Glomerular visceral epithelial cell (primary cell): ENCODE results near the gene FASTKD1.
"Not testable (repeated sequence)": the region's sequence is repeated elsewhere in the genome, so short reads cannot be mapped to it uniquely, and the experiment has no call there.

ENCODE experiments used
- DNase-seq: peaks from one replicate; pipeline ENCODE4 v3.0.0-alpha.2; 2016; ENCODE audit errors: extremely low spot score

The FASTKD1 gene

DNA sequence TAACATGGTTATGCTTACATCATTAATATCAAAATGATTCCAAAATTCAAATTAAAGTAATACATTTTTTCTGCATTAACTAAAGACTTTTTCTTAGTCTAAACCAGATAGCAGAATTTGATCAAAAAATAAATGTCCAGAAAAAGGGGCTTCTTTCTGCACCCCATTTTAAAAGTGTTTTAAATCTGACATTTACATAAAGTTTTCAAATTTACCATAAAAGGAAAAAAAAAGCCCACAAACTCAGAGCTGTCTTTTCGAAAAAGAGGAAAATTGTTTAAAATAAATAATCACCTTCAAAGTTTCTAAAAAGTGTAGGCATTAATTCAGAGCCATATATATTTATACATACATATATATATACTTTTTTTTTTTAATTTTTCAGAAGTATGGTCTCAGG lies 1.5 kb downstream of the FASTKD1 start:
- no peak for DNase-seq

DNA sequence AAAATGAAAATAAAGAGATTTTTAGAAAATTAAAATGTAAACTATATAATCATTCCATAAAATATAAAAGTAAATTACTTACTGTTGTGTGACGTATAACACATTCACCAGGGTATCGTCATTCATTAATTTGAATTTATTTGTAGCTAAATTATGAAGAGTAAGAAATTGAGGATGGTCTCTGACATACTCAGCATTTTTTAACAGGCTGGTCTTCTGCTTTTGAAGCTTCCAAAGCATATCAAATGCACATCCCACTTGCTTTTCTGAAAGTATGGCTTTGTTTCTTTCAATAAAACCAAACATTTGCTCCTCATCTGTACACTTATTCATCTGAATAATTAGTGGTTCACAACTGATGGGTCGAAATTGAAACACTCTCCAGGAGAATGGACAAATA lies 2.1 kb downstream of the FASTKD1 start:
- no peak for DNase-seq

DNA sequence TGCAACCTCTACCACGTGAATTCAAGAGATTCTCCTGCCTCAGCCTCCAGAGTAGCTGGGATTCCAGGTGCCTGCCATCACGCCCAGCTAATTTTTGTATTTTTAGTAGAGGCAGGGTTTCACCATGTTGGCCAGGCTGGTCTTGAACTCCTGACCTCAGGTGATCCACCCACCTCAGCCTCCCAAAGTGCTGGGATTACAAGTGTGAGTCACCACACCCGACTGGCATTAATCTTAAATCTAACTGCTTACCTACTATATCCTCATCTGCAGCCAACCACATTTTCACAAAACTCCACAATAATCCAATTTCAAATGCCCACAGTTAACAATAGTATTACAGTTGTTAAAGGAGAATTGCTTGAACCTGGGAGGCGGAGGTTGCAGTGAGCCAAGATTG lies 2.9 kb downstream of the FASTKD1 start:
- DNase-seq: not testable (repeated sequence)

DNA sequence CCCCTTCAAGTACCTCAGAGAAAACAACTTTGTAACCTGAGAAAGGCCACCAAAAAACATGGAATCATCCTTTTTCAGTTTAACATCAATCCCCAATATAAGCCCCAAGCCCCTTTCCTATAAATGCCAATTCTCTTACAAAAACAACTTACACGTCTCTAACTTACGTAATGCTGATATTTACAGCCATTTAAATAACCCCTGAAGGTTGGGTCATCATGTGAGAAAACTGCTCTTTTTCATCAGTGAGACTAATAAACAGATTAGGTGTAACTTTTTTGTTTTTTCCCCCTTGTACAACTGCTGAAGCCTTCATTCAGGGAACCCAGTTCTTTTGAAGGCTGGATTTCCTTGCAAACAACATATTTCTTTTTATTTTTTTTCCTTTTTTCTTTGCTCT lies 3.7 kb downstream of the FASTKD1 start:
- DNase-seq: no peak

DNA sequence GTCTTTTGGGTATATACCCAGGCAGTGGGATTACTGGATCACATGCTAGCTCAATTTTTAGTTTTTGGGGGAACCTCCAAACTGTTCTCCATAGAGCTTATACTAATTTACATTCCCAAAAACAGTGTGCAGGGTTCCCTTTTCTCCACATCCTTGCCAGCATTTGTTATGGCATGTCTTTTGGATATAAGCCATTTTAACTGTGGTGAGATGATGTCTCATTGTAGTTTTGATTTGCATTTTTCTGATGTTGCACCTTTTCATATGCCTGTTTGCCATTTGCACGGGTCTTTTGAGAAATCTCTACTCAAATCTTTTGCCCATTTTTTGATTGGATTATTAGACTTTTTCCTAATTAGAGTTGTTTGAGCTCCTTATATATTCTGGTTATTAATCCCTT lies 8.0 kb downstream of the FASTKD1 start:
- DNase-seq: no peak

DNA sequence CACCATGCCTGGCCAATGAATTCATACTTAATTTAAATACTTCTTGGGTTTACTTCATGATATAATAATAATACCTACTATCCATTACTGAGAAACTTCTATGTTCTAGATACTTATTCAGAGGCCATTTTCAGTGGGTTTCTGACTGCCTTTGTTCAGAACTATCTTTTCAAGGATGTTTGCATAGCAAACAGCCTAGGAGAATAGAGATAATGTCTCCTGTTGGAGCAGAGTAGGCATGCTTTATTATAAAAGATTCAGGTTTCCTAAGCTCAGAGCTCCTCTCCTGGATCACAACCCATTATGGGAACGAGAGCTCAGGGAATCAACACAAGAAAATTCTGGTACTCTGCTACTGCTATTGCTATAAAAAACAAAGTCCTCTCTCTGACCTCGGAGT lies 11.1 kb downstream of the FASTKD1 start:
- no peak for DNase-seq

DNA sequence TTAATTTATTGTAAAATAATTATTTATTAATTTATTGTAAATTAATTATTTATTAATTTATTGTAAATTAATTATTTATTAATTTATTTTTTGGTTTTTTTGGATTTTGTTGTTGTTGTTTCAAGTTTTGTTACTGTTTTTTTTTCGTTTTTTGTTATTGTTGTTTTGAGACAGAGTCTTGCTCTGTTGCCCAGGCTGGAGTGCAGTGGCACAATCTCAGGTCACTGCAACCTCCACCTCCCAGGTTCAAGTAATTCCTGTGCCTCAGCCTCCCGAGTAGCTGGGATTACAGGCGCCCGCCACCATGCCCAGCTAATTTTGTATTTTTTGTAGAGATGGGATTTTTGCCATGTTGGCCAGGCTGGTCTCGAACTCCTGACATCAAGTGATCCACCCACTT lies 11.6 kb downstream of the FASTKD1 start:
- not testable (repeated sequence) for DNase-seq

DNA sequence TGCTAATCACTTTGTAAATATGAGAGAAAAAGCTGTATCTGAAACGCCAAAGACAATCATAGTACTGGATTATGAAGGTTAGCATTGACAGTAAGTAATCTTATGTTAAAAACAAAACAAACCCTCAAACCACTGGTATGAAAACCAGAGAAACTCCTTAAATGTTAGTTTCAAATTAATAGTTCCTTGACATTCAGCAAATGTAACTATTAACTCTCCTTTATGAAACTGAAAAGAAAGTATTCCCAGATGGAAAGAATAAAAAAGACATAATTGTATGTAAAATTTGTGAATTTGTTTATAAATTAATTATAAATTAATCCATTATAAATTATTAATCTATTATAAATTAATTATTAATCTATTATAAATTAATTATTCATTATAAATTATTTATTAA lies 12.3 kb downstream of the FASTKD1 start:
- no peak for DNase-seq

DNA sequence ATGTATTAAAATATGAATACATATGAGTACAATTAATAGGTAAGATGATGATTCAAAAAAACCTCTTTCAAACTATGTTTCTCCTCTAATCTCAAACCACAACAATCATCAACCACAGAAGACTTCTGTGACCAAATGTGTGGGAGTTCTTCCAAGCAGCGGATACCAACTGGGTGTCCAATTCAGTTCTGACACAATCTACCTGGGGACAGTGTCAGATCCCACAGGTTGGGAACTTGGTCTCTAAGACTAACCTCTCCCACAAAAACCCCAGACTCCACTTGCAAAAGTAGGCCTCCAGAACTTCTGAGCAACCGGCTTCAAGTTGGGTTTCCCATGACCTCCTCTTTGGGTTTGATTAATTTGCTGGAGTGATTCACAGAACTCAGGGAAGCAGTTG lies 26.9 kb downstream of the FASTKD1 start:
- DNase-seq: no peak

DNA sequence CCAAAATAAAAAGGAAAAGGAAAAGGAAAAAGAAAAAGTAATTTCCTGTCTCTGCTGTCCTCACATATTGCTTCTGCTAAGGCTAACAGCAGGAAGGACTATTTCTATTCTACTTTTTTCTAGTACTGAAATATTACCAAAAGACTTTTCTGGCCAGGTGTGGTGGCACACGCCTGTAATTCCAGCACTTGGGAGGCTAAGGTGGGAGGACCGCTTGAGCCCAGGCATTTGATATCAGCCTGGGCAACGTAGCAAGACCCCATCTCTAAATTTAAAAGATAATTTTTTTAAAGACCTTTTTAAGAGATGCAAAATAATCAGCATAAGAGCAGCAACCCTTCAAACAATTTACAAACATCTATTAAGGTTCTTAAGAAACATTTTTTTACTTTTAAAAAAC lies 31.2 kb downstream of the FASTKD1 start:
- no peak for DNase-seq

DNA sequence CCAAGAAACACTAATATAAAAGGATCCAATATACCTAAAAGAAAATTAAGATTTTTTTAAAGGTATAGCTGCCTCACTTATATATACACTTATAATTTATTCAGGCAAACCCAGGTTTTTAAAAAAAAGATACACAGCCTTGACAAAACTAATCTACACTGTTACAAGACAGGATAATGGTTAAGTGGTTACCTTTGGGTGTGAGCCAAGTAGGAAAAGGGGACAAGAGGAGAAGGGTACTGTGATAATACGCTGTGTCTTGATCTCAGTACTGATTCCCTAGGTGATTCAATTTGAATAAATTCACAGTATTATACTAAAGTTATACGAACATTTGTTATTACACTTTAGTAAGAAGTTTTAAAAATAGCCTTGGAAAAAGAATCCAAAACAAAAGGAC lies 33.5 kb downstream of the FASTKD1 start:
- no peak for DNase-seq

DNA sequence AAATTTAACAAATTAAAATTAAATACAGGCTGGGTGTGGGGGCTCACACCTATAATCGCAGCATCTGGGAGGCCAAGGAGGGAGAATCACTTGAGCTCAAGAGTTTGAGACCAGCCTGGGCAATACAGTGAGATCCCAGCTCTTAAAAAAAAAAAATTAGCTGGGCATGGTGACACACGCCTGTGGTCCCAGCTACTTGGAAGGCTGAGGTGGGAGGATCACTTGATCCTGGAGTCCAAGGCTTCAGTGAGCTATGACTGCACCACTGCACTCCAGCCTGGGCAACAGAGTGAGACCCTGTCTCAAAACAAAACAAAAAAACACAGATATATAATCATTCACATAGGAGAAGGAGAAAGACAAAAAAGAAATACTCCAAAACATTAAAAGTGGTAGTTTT lies 34.2 kb downstream of the FASTKD1 start:
- DNase-seq: not testable (repeated sequence)

DNA sequence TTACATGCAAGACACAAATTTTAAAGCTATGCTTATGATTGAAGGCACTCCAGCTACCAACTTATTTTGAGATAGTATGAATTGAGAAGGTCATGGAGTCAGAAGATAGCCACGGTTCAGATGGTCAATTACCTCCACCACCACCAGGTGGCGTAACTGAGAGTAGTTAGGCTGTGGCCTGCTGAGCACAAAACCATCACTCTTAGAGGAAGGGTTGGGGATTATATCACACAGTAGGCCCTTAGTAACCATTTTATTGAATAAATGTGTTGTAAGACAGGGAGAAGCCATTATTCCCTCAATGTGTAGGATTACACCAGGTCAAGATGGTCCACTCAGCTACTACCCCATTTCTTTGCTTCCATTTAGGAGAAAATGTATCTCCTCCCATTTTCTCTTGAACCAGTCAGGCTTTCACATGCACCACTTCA lies 45.4 kb downstream of the FASTKD1 start:
- peak; percentile 66 for DNase-seq

DNA sequence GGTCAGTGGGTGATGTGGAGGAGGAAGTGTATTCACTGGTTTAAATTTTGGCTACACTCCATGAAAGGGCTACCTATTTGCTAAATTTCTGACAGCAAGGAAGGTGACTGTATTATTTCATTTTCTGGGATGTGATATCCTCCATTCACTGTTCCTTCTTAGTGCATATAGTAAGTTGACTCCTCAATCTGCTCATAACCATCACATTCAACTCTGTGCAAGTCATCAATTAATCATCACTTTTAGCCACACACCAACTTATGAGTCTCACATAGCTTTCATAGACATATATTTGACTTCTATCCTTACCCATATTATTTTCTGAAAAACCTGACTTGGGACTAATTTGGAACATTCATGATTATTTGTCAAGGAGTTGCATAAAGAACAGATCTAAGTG lies 47.2 kb downstream of the FASTKD1 start:
- DNase-seq: no peak

DNA sequence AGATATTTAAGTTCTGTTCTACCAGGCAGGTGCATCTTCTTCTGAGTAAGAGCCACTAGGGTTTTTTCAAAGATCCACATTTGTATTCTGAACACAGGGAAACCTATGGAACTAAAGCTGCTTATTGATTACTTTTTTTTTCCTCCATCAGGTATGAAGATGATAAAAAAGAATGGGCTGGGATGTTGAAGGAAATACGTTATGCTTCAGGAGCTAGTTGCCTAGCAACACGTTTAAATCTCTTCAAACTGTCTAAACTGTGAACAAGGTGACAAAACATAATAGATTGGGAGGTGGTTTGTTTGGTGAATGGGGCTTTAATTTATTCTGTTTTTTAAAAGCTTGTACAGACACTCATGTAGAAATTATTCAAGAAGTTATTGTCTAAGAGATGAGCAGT lies 48.2 kb downstream of the FASTKD1 start:
- no peak for DNase-seq

DNA sequence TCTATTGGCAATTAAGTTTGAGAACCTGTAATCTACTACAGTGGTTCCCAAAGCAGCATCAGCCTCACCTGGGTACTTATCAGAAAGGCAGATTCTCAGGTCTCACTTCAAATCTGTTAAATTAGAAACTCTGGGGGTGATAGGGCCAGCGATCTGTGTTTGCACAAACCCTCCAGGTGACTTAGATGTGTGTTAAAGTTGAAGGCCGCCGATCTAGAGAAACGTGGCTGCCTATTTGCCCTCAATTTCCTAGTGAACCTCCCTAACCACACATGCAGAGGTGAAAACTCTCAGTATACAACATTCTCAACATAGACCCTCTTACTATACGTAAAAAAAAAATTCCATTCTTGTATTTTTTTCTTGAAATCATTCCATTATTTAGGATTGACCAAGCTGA lies 50.0 kb downstream of the FASTKD1 start:
- no peak for DNase-seq

DNA sequence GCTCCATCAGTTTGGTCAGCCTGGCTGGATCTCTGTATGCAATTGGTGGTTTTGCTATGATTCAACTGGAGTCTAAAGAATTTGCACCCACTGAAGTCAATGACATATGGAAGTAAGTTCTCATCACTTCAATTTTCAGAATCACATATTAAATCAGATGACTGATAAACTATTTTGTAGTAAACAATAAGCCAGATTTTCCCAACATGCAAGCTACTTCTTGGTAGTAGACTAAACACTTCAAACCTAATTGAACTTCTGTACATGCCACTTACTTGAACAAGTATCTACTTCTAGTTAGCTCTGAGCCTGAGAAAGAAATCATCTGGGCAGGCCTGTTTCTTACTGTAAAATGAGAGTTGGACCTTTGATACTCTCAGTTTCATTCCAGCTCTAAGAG lies 52.8 kb downstream of the FASTKD1 start:
- no peak for DNase-seq

DNA sequence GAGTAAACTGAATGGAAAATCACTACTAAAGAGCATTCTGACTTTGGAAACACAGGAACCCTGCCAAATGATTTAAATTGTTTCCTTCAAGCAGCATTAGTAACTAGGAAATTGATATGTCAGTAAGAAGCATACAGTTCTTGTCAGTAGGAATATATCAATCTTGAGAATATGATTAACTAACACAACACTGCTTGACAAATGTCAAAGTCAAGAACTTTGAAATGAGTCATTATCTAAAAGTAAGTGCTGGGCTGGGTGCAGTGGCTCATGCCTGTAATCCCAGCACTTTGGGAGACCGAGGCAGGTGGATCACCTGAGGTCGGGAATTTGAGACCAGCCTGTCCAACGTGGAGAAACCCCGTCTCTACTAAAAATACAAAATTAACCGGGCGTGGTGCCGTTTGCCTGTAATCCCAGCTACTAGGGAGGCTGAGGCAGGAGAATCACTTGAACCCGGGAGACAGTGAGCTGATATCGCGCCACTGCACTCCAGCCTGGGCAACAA lies 57.1 kb downstream of the FASTKD1 start:
- not testable (repeated sequence) for DNase-seq

DNA sequence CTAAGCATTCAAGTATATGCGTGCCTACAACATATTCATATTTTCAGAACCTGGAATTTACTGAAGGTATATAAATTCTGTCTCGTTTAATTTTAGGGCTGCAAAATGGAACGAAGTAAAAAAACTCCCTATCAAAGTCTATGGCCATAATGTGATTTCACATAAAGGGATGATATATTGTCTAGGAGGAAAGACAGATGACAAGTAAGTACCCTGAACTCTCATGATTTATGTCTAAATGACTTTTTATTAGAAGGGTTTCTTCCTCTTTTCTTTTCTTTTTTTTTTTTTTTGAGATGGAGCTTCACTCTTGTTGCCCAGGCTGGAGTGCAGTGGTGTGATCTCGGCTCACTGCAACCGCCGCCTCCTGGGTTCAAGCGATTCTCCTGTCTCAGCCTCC lies 58.9 kb downstream of the FASTKD1 start:
- DNase-seq: not testable (repeated sequence)

DNA sequence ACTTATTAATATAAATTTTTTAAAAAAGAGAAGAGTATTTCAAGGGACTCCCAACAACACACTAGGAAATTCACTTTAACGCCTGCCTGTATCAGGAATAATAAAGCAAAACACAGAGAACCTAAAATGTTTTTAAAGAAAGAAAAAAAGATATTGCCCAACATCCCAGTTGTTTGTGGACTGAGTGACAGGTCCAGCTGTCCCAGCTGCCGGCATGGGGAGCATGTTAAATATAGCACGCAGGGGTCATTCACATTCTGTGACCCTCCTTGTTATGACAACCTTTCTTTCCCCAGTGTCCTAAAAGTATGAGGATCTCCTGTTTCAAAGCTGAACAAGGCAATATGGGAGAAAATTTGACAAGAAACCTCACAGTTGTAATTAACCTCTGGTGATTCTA lies 59.7 kb downstream of the FASTKD1 start:
- DNase-seq: no peak

DNA sequence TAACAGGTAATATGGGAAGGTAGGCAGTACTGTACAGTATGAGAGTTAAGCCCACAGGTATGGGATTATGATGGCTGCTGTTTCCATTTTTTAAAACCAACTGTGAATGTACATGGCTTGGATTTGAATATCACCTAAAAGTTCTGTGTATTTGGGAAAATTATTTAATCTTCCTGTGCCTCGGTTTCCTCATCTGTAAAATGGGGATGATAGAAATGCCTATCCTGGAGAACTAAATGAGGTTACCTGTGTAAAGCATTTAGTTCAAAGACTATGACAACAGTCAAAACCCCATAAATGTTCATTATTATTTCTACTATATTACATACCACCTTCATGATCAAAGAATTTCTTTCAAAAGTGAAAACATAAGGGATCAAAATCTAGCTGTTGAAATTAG lies 60.6 kb downstream of the FASTKD1 start:
- DNase-seq: no peak

DNA sequence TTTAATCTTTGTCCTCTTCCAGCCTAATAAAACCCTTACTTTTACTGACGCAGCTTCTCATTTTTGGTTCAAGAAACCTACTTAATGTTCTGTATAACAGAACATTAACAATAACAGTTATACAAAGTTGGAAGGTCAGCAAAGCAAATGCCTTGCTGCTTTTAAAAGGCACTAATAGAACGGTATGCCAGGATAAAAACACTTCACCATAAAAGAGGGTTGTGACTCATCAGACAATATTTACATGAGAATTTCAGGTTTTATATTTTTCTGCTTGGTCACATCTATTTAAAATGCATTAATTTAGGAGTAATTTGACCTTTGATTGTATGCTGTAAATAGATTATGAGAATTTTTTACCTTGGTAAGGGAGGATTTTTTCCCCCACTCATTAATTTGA lies 61.1 kb downstream of the FASTKD1 start:
- DNase-seq: no peak

DNA sequence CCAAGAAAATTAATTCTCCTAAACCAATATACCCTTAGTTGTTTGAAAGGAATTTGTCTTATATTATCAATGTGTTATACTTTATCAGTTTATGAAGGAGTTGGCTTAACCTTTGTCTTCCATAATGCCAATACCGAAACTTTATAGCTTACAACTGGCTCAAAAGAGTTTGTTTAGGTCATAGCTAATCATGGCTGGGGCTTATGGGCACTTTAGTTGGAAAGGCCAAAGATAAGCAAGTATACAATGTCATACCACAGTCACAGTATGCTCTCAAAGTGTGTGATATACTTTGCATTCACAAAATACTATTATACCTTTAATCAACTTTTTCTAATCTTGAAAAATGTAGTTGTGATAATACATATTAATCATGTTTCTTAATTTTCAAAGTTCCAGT lies 61.8 kb downstream of the FASTKD1 start:
- no peak for DNase-seq

DNA sequence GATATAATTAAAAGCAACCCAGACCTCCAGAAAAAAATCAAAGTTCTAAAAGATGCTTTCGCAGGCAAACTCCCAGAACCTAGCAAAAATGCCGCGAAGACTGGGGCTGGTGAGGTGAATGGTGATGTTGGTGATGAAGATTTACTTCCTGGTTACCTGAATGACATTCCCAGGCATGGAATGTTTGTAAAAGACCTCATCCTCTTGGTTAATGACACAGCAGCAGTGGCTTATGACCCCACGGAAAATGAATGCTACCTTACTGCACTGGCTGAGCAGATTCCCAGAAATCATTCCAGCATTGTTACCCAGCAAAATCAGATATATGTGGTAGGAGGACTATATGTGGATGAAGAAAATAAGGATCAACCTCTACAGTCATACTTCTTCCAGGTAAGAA lies 63.2 kb downstream of the FASTKD1 start:
- no peak for DNase-seq

DNA sequence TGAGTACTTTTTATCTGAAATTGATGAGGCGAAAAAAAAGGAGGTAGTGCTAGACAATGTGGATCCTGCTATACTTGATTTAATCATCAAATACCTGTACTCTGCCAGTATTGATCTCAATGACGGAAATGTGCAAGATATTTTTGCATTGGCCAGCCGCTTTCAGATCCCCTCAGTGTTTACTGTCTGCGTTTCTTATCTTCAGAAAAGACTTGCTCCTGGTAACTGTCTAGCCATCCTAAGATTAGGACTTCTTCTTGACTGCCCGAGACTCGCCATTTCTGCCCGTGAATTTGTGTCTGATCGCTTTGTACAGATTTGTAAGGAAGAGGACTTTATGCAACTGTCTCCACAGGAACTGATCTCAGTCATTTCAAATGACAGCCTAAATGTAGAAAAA lies 63.7 kb downstream of the FASTKD1 start:
- DNase-seq: no peak
